Suppressor macrophage treated with lipopolysaccharide for 4 hours (primary cell): ENCODE data around the gene FNDC11.
A peak's percentile ranks its signal among the peaks of the same experiment; 100 is the strongest.

ENCODE experiments used
- DNase-seq: peaks from one replicate; pipeline ENCODE4 v3.0.0-alpha.2; 2020

FNDC11 gene

DNA sequence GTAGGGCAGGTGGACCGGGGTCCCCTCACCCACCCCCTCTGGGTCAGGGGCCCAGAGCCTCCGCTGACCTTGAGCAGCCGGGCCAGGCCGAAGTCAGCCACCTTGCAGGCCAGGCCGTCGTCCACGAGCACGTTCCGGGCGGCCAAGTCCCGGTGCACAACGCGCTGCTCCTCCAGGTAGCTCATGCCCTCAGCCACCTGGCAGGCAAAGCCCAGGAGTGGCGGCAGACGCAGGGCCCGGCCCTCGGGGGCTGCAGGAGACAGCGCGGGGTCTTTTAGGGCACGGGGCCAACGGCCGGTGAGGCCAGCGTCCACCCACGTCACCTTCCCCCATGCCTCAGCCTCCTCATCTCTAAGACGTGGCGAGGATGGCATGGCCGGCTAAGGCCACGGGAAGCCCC, 12.6 kb upstream of the FNDC11 start:
- no peak for DNase-seq

DNA sequence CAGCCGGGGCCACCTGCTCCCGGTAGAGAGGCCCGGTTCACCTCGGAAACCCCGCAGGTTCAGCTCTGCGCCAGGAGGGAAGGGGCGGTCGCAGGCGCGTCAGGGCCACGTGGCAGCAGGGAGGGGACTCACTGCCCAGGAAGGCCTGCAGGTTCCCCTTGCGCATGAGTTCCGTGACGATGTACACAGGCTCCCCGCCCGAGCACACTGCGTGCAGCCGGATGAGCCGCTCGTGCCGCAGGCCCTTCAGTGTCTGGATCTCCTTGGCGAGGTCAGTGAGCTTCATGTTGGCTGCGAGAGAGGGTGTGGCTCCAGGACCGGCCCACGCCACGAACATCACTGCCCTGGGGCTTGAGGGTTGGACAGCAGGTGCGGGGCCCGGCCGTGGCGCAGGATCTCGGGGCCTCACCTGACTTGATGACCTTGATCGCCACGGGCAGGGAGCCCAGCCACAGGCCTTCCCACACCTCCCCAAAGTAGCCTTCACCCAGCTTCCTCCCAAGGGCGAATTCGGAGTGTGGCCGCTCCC, 11.9 kb upstream of the FNDC11 start:
- no peak for DNase-seq

- no peak for DNase-seq
Measured at GRCh38 chr20:63542696-63543095, 11.3 kb upstream of the FNDC11 start.

GRCh38 chr20:63543131-63543530, 10.8 kb upstream of the FNDC11 start:
- DNase-seq = no peak

DNA sequence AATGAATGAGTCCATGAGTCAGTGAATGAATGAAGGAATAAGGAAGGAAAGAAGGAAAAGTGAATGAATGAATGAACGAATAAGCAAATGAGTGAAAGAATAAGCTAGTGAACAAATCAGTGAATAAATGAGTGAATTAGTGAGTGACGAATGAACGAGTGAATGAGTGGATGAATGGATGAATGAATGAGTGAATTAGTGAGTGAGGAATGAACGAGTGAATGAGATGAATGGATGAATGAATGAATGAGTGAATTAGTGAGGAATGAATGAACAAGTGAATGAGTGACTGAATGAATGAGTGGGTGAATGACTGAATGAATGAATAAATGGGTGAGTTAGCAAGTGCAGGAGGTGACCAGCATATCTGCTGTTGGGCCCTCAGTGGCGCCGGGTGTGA, 10.2 kb upstream of the FNDC11 start:
- no peak for DNase-seq

- DNase-seq = no peak
Measured at GRCh38 chr20:63544241-63544957, 9.6 kb upstream of the FNDC11 start.

DNA sequence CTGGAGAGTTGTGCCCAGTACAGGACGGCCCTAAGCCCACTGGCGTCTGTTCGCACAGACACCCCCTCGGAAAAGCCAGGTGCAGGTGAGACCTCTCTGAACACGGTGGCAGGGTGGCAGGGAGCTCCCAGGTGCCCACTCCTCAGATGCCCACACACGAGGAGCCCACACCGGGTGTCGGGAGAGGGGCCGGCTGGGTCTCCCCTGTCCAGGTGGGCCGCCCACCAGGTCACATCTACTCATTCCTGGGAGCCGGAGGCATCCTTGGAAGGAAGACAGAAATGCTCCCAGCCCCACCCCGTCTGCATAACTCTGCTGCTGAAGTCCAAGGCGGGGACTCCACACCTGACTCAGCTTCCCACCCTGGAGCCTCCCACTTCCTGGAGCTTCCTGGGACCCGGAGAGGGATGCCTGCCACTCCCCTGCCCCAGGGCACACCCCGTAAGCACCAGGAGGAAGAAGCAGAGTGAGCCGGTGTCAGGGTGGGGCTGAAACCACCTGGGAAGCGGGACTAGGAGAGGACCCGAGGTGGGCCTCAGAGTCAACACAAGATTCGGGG, 8.9 kb upstream of the FNDC11 start:
- no peak for DNase-seq

- no peak for DNase-seq
Measured at GRCh38 chr20:63545814-63546213, 8.1 kb upstream of the FNDC11 start.

DNA sequence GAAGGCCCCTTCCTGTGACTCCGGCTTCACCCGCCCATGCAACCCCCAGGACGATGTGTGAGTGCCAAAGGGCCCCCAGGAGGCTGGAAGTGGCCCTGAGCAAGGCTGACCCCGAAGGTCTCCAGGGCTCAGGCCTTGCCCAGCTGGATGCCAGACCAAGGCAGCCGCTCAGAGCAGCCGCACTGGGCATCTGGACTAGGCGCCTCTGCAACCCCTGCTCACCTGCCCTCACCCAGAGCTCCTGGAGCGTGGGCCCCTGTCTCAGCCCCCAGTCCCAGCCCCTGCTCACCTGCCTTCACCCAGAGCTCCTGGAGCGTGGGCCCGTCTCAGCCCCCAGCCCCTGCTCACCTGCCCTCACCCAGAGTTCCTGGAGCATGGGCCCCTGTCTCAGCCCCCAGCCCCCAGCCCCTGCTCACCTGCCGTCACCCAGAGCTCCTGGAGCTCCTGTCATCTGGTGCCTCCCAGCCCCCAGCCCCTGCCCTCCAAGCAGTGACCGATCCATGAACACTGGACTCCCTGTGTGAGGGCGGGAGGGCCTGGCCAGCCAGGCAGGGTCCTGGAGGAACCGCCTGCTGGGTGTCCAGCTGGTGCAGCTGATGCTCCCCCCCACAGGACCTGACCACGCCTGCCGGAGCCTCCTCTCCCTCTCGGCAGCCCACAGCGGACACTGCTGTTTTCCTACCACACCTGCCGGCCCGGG, 7.6 kb upstream of the FNDC11 start:
- DNase-seq = no peak

DNA sequence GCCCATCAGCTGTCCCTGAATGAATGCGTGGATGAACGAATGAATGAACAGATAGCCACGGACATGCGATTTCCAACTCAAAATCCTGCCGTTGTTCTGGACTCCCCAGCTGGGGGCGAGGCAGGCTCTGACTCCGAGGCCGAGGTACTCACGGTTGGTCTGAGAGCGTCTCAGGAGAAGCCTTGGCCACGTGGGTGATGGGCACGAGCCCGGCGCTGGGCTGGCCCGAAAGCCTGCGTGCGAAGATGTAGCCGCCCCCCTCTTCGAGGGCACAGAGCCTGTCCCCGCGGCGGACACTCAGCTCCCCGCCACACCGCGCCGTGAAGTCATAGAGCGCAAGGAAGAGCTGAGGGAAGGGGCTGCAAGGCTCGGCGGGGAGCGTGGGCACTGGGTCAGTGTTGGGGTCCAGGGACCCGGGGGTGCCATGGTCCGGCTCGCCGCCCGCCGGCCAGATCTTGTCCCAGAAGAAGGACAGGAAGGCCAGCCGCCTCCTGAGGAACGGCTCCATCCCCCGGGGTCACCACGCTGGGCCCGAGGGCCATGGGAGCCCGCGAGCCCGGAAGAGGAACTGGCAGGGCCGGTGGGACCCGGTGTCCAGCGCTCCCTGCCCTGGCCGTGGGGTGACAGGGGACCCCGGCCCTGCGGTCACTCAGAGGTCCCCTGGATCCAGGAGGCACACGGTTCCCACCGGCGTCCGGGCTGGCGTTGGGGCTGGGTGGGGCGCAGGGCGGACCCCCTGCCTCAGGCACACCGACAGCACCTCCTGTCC, 6.8 kb upstream of the FNDC11 start:
- DNase-seq = no peak

GRCh38 chr20:63547725-63548480, 6.1 kb upstream of the FNDC11 start, which contains the start of gene SRMS:
SRMS (minus strand) TSS chr20:63547749; CDS start chr20:63547463, 286 bp downstream.
- DNase-seq = no peak

DNA sequence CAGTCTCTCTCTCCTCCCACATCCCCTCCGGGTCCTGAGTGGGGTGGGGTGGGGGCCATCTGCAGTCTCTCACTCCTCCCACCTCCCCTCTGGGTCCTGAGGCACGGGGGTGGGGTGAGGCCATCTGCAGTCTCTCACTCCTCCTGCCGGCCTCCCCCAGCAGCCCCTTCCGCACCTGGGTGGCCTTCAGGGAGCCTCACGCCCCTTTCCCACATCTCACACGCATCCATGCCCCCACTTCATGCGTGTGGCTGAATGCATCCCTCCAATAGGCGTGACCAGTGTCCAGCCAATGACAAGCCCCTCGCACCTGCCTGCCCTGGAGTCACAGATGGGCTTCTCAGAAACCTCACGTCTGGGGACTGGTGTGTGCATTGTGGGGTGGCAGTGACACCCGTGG, 5.4 kb upstream of the FNDC11 start:
- no peak for DNase-seq

GRCh38 chr20:63549019-63549418, 4.9 kb upstream of the FNDC11 start:
- no peak for DNase-seq

DNA sequence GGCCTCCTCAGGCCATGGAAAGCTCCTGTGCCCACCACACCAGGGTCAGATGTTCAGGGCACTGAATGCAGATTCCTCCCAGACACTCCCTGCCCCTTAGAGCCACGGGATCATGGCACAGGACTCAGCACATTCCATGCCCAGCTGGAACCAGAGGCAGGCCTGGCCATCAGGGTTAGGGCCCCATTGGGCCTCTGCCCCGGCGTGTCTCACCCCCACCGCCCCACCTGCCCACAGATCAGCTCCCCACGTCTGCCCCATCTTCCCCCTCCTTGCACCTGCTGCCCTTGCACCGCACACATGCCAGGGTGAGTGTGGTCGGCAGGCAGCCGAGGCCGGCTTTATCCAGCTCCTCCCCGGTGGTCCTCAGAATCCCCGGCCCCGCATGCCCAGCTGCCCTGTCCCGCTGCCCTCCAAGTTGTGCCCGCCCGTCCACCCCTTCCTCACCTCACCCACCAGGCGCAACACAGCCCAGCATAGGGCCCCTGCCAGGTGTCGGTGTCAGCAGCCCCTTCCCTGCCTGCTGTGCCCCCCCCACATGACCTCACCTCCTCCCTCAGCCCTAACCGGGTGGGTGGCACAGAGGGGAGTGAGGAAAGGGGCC, 4.2 kb upstream of the FNDC11 start:
- DNase-seq = no peak

- DNase-seq = no peak
Measured at GRCh38 chr20:63551068-63551467, 2.9 kb upstream of the FNDC11 start.

- DNase-seq = no peak
Measured at GRCh38 chr20:63552481-63553249, 1.3 kb upstream of the FNDC11 start.

DNA sequence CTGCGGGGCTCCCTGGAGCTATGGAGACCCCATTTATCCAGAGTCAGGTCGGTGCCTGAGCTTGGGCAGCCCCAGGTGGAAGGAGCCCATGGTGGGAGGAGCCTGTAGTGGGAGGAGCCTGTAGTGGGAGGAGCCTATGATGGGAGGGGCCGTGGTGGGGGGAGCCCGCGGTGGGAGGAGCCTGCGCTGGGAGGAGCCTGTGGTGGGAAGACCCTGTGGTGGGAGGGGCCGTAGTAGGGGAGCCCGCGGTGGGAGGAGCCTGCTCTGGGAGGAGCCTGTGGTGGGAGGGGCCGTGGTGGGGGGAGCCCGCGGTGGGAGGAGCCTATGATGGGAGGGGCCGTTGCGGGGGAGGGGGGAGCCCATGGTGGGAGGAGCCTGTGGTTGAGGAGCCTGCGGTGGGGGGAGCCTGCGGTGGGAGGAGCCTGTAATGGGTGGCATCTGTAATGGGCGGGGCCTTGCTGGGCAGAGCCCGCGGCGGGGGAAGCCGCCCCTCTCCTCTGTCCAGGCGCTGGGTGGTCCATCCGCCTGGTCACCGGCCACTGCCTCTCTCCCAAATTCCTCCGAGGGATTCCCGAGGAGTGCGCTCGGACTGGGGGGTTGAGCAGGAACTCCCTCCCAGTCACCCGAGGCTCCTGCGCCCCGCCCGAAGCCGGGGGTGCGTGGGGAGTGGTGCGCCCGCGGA, 567 bp upstream of the FNDC11 start:
- DNase-seq = peak; percentile 91

DNA sequence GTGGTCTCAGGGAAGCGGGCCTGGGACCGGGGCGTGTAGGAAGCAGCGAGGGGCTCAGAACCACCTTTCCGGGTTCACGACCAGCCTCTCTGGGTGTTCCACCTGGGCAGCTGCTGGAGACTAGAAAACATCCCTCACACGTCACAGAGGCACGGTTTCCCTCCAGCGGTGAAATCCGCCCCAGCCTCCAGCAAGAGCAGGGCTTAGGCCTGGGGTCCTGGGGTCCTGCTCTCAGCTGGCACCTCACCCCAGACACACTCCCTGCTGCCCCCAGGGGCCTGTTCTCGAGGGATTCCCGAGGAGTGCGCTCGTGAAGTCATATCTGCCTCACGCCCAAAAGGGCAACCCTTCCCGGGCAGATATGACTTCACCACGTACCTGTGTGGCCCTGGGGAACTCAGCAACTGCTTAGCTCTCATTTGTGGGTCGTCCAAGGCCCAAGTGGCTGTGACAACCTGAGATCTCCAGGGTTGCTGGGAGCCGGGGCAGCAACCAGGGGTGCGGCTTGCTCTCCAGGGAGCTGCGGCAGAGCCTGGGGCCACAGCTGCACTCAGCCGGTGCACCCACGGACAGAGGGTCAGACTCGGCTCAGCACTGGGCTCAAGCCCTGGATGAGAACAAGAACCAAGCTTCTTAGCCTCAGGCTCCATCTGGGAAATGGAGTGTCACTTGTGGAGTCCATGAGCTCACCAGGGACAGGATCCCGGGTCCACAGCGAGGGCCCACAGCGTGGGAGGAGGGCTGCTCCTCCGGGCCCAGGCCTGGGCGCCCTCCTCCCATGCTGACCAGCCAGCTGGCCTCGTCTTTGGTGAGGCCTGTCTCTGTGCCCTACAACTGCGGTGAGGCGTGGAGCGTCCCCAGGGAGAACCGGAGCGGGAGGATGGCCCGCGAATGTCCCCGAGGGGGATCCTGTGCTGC, 661 bp downstream of the FNDC11 start:
- DNase-seq = no peak

- DNase-seq = no peak
Measured at GRCh38 chr20:63555661-63556381, 1.9 kb downstream of the FNDC11 start.
